ENCODE data around the gene RBM42.

GRCh38 chr19:35669566-35669965, 40.7 kb downstream of the RBM42 start:
- no peak for TF ChIP-seq MAFG (CRISPR knock-in tag; IDR thresholded peaks at IDR 0.05)
- TF ChIP-seq, protein P1, sequence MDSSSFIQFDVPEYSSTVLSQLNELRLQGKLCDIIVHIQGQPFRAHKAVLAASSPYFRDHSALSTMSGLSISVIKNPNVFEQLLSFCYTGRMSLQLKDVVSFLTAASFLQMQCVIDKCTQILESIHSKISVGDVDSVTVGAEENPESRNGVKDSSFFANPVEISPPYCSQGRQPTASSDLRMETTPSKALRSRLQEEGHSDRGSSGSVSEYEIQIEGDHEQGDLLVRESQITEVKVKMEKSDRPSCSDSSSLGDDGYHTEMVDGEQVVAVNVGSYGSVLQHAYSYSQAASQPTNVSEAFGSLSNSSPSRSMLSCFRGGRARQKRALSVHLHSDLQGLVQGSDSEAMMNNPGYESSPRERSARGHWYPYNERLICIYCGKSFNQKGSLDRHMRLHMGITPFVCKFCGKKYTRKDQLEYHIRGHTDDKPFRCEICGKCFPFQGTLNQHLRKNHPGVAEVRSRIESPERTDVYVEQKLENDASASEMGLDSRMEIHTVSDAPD (CRISPR knock-in tag; IDR thresholded peaks at IDR 0.05), result no peak
- no peak for TF ChIP-seq SRSF9 (IDR thresholded peaks at IDR 0.05; ENCODE audit: borderline replicate concordance, insufficient read depth, low read depth, low read length, poor library complexity, severe bottlenecking)
- TF ChIP-seq, protein P2, sequence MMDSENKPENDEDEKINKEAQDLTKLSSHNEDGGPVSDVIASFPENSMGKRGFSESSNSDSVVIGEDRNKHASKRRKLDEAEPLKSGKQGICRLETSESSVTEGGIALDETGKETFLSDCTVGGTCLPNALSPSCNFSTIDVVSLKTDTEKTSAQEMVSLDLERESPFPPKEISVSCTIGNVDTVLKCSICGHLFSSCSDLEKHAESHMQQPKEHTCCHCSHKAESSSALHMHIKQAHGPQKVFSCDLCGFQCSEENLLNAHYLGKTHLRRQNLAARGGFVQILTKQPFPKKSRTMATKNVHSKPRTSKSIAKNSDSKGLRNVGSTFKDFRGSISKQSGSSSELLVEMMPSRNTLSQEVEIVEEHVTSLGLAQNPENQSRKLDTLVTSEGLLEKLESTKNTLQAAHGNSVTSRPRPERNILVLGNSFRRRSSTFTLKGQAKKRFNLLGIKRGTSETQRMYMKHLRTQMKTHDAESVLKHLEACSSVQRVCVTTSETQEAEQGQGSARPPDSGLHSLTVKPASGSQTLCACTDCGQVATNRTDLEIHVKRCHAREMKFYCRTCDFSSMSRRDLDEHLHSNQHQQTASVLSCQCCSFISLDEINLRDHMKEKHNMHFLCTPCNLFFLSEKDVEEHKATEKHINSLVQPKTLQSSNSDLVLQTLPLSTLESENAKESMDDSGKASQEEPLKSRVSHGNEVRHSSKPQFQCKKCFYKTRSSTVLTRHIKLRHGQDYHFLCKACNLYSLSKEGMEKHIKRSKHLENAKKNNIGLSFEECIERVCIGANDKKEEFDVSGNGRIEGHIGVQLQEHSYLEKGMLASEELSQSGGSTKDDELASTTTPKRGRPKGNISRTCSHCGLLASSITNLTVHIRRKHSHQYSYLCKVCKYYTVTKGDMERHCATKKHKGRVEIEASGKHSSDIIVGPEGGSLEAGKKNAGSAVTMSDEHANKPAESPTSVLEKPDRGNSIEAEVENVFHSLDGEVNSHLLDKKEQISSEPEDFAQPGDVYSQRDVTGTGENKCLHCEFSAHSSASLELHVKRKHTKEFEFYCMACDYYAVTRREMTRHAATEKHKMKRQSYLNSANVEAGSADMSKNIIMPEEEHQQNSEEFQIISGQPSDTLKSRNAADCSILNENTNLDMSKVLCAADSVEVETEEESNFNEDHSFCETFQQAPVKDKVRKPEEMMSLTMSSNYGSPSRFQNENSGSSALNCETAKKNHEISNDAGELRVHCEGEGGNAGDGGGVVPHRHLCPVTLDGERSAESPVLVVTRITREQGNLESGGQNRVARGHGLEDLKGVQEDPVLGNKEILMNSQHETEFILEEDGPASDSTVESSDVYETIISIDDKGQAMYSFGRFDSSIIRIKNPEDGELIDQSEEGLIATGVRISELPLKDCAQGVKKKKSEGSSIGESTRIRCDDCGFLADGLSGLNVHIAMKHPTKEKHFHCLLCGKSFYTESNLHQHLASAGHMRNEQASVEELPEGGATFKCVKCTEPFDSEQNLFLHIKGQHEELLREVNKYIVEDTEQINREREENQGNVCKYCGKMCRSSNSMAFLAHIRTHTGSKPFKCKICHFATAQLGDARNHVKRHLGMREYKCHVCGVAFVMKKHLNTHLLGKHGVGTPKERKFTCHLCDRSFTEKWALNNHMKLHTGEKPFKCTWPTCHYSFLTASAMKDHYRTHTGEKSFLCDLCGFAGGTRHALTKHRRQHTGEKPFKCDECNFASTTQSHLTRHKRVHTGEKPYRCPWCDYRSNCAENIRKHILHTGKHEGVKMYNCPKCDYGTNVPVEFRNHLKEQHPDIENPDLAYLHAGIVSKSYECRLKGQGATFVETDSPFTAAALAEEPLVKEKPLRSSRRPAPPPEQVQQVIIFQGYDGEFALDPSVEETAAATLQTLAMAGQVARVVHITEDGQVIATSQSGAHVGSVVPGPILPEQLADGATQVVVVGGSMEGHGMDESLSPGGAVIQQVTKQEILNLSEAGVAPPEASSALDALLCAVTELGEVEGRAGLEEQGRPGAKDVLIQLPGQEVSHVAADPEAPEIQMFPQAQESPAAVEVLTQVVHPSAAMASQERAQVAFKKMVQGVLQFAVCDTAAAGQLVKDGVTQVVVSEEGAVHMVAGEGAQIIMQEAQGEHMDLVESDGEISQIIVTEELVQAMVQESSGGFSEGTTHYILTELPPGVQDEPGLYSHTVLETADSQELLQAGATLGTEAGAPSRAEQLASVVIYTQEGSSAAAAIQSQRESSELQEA (CRISPR knock-in tag; IDR thresholded peaks at IDR 0.05; ENCODE audit: not compliant biosample characterization), result no peak
- no peak for TF ChIP-seq NR2F1 (CRISPR knock-in tag; IDR thresholded peaks at IDR 0.05)
- no peak for TF ChIP-seq ZNF773 (CRISPR knock-in tag; IDR thresholded peaks at IDR 0.05; ENCODE audit: borderline replicate concordance)
